GM20431 (cell line): ENCODE data around the gene MKRN2.

Experiments used
- in situ Hi-C: fragments of 300-500 bp; cut with MseI, MboI; formaldehyde crosslinking; loops from one replicate; pipeline ENCODE4 v1.15.0; 2020; ENCODE audit warnings: low sequenced_read_pairs; ENCODE audit not compliant: unreplicated experiment

The MKRN2 gene

GRCh38 chr3:12584083-12584482 lies 27.2 kb downstream of the MKRN2 start:
- in situ Hi-C loops: no loop called here

GRCh38 chr3:12585181-12585580 lies 28.3 kb downstream of the MKRN2 start:
- in situ Hi-C loops: no loop called here

GRCh38 chr3:12585970-12586369 lies 29.1 kb downstream of the MKRN2 start:
- in situ Hi-C loops: no loop called here

GRCh38 chr3:12586403-12586802 lies 29.5 kb downstream of the MKRN2 start:
- in situ Hi-C loops: no loop called here

- in situ Hi-C loops: no loop called here
Observed at GRCh38 chr3:12588039-12589009, 31.4 kb downstream of the MKRN2 start.

- in situ Hi-C loops: no loop called here
Observed at GRCh38 chr3:12590096-12590495, 33.2 kb downstream of the MKRN2 start.

- in situ Hi-C loops: no loop called here
Observed at GRCh38 chr3:12591456-12591855, 34.6 kb downstream of the MKRN2 start.

GRCh38 chr3:12591997-12592715 lies 35.3 kb downstream of the MKRN2 start:
- in situ Hi-C loops: no loop called here

- in situ Hi-C loops: no loop called here
Observed at GRCh38 chr3:12593473-12593872, 36.6 kb downstream of the MKRN2 start.

- in situ Hi-C loops: no loop called here
Observed at GRCh38 chr3:12598890-12599289, 42.0 kb downstream of the MKRN2 start.

- in situ Hi-C loops: no loop called here
Observed at GRCh38 chr3:12601072-12601471, 44.2 kb downstream of the MKRN2 start.

- in situ Hi-C loops: no loop called here
Observed at GRCh38 chr3:12603969-12604368, 47.1 kb downstream of the MKRN2 start.

- in situ Hi-C loops: no loop called here
Observed at GRCh38 chr3:12608376-12608775, 51.5 kb downstream of the MKRN2 start.

- in situ Hi-C loops: no loop called here
Observed at GRCh38 chr3:12611117-12611516, 54.2 kb downstream of the MKRN2 start.

GRCh38 chr3:12612514-12613226 lies 55.8 kb downstream of the MKRN2 start:
- in situ Hi-C loops: no loop called here

GRCh38 chr3:12613250-12613649 lies 56.4 kb downstream of the MKRN2 start:
- in situ Hi-C loops: no loop called here

GRCh38 chr3:12615266-12615665 lies 58.4 kb downstream of the MKRN2 start:
- in situ Hi-C loops: no loop called here

GRCh38 chr3:12618426-12618825 lies 61.5 kb downstream of the MKRN2 start:
- in situ Hi-C loops: no loop called here

GRCh38 chr3:12620305-12620704 lies 63.4 kb downstream of the MKRN2 start:
- in situ Hi-C loops: no loop called here

GRCh38 chr3:12620729-12621128 lies 63.8 kb downstream of the MKRN2 start:
- in situ Hi-C loops: no loop called here

GRCh38 chr3:12622335-12622734 lies 65.4 kb downstream of the MKRN2 start:
- in situ Hi-C loops: no loop called here
